HepG2 (cell line): Measurements from ENCODE around the gene TMEM235. TPM values are rescaled to one million over a fixed set of nuclear protein-coding genes. Genes with fewer than 3 reads are reported as not detected.

Experiments
- CTCF ChIP-seq: sonication (generic); formaldehyde crosslinking; IDR thresholded peaks from 2 replicates; pipeline ENCODE4 v1.5.0; 2020; ENCODE audit warnings: mild to moderate bottlenecking, missing genetic modification reagents, moderate library complexity
- HDAC6 ChIP-seq: fragments of 200-600 bp; sonication (generic); IDR thresholded peaks from 2 replicates; pipeline ENCODE4 v1.7.0; 2017; ENCODE audit warnings: mild to moderate bottlenecking, antibody characterized with exemption, low read length, low read depth
- HMGXB4 ChIP-seq, 2 experiments: sonication (generic) in 1 of 2; formaldehyde crosslinking in 1 of 2; IDR thresholded peaks; 2 replicates each; pipeline versions ENCODE4 v1.4.0 to v1.6.1; 2018 to 2020; ENCODE audit warnings: missing genetic modification reagents in 2 of 2, borderline replicate concordance in 1 of 2, low read depth in 1 of 2, mild to moderate bottlenecking in 1 of 2, missing biosample characterization in 1 of 2
- LBX2 ChIP-seq: sonication (generic); formaldehyde crosslinking; IDR thresholded peaks from 2 replicates; pipeline ENCODE4 v1.5.0; 2020; ENCODE audit warnings: missing genetic modification reagents, mild to moderate bottlenecking, borderline replicate concordance
- NONO ChIP-seq, 2 experiments: fragments of 450-650 bp in 1 of 2; sonication (generic) in 1 of 2; formaldehyde crosslinking in 1 of 2; IDR thresholded peaks in 1 of 2; conservative IDR thresholded peaks in 1 of 2; 2 replicates each; pipeline versions ENCODE4 v1.6.1 to v1.8.0; 2017 to 2022; ENCODE audit warnings: mild to moderate bottlenecking in 1 of 2, missing genetic modification reagents in 1 of 2, moderate library complexity in 1 of 2
- RAD21 ChIP-seq: fragments of 450-650 bp; formaldehyde crosslinking; IDR thresholded peaks from 2 replicates; pipeline ENCODE4 v1.5.0; 2020; ENCODE audit warnings: mild to moderate bottlenecking
- SRSF1 ChIP-seq: fragments of 200-400 bp; formaldehyde crosslinking; optimal IDR thresholded peaks from 2 replicates; pipeline ENCODE3; 2017; ENCODE audit warnings: mild to moderate bottlenecking, low read depth, low read length, moderate library complexity
- ZNF501 ChIP-seq: sonication (generic); formaldehyde crosslinking; IDR thresholded peaks from 2 replicates; pipeline ENCODE4 v1.5.1; 2020; ENCODE audit warnings: mild to moderate bottlenecking, moderate library complexity, missing genetic modification reagents
- ZNF547 ChIP-seq: sonication (generic); formaldehyde crosslinking; IDR thresholded peaks from 2 replicates; pipeline ENCODE4 v1.5.1; 2020; ENCODE audit warnings: mild to moderate bottlenecking, missing genetic modification reagents
- ZNF550 ChIP-seq: sonication (generic); formaldehyde crosslinking; IDR thresholded peaks from 2 replicates; pipeline ENCODE4 v1.4.0; 2020; ENCODE audit warnings: mild to moderate bottlenecking, missing genetic modification reagents, borderline replicate concordance
- ZNF780A ChIP-seq: sonication (generic); formaldehyde crosslinking; IDR thresholded peaks from 2 replicates; pipeline ENCODE4 v1.8.0; 2022; ENCODE audit warnings: mild to moderate bottlenecking, missing genetic modification reagents, moderate library complexity
- polyA plus RNA-seq, 8 experiments: library from polyadenylated mRNA; depleted of rRNA in 3 of 8; stranded (reverse) in 7 of 8; unstranded in 1 of 8; fragments of >200 nt; fragmentation: Illumina TruSeq in 4 of 8; extraction: Trizol in 4 of 8; gene quantifications; 2 replicates each; pipeline versions ENCODE4 v1.2.1 to v1.2.3, GENCODE V29; 2011 to 2016; ENCODE audit warnings: low read depth in 4 of 8, missing spikeins in 1 of 8, mixed read lengths in 1 of 8; ENCODE audit not compliant: insufficient read depth in 1 of 8
- total RNA-seq, 5 experiments: library from RNA; depleted of rRNA; stranded (reverse); fragments of >200 nt; fragmentation: Illumina TruSeq; extraction: Trizol; gene quantifications; 2 replicates each; pipeline ENCODE4 v1.2.3, GENCODE V29; 2016; ENCODE audit warnings: low read depth in 1 of 5
- TF ChIP-seq, protein P1 (sequence below): sonication (generic); formaldehyde crosslinking; IDR thresholded peaks from 2 replicates; pipeline ENCODE4 v1.4.0; 2020; ENCODE audit warnings: low read depth, mild to moderate bottlenecking, missing genetic modification reagents
- TF ChIP-seq, protein P2 (sequence below): IDR thresholded peaks from 2 replicates; pipeline ENCODE4 v1.6.1; 2018; ENCODE audit warnings: missing genetic modification reagents, mild to moderate bottlenecking, missing compliant biosample characterization
- TF ChIP-seq, protein P3 (sequence below), 2 experiments: sonication (generic) in 1 of 2; formaldehyde crosslinking in 1 of 2; IDR thresholded peaks; 2 replicates each; pipeline versions ENCODE4 v1.6.1 to v1.9.0; 2014 to 2022; ENCODE audit warnings: antibody characterized with exemption in 1 of 2, borderline replicate concordance in 1 of 2, inconsistent platforms in 1 of 2, low read depth in 1 of 2, missing genetic modification reagents in 1 of 2

Gene TMEM235
- total and polyA plus RNA-seq, 2 of the 13 experiments (the other 11 are each of a cell fraction or from before 2014, with no cell fraction given) = not detected

DNA sequence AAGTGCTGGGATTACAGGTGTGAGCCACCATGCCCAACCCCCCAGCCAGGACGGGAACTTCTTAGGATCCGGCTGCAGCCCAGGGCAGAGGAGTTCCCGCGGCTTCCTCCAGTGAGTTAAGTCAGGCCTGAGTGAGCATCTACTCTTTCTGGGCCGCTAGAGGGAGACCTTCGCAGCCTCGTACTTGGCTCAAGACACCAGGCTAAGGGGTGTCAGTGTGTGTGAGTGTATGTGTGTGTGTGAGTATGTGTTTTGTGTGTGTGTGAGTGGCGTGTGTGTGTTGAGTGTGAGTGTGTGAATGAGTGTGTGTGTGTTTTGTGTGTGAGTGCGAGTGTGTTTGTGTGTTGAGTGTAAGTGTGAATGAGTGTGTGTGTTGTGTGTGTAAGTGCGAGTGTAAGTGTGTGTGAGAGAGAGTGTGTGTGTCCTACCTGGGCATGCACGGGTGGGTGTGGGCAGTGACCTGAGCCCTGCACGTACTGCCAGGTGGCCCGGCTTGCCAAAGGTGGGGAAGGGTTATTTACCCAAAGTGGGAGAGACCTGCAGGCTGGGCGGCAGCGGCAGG, 58.5 kb downstream of the TMEM235 start (continued):
- peak; percentile 32 to 70; a peak in 3 of 4 replicates for TF ChIP-seq HMGXB4 (CRISPR knock-in tag; IDR thresholded peaks at IDR 0.05; ENCODE audit: borderline replicate concordance in 1 of 2, low read depth in 1 of 2)
- no peak for TF ChIP-seq LBX2 (CRISPR knock-in tag)
- TF ChIP-seq ZNF550 (CRISPR knock-in tag) = no peak
- TF ChIP-seq HDAC6 = no peak
- no peak for TF ChIP-seq SRSF1
- TF ChIP-seq CTCF = peak; percentile 95
- peak; percentile 25; the same call in 1 of the 2 replicates for TF ChIP-seq ZNF501
- 0 out of 2 replicates have a peak, but pooled peaks have one; percentile 25 for TF ChIP-seq NONO (IDR thresholded peaks at IDR 0.05)
- peak; percentile 61; the same call in 1 of the 2 replicates for TF ChIP-seq NONO (CRISPR knock-in tag; conservative IDR thresholded peaks at IDR 0.05)
- TF ChIP-seq, protein P1, sequence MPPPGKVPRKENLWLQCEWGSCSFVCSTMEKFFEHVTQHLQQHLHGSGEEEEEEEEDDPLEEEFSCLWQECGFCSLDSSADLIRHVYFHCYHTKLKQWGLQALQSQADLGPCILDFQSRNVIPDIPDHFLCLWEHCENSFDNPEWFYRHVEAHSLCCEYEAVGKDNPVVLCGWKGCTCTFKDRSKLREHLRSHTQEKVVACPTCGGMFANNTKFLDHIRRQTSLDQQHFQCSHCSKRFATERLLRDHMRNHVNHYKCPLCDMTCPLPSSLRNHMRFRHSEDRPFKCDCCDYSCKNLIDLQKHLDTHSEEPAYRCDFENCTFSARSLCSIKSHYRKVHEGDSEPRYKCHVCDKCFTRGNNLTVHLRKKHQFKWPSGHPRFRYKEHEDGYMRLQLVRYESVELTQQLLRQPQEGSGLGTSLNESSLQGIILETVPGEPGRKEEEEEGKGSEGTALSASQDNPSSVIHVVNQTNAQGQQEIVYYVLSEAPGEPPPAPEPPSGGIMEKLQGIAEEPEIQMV = 0 out of 2 replicates have a peak, but pooled peaks have one; percentile 47
- TF ChIP-seq, protein P2, sequence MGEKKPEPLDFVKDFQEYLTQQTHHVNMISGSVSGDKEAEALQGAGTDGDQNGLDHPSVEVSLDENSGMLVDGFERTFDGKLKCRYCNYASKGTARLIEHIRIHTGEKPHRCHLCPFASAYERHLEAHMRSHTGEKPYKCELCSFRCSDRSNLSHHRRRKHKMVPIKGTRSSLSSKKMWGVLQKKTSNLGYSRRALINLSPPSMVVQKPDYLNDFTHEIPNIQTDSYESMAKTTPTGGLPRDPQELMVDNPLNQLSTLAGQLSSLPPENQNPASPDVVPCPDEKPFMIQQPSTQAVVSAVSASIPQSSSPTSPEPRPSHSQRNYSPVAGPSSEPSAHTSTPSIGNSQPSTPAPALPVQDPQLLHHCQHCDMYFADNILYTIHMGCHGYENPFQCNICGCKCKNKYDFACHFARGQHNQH (CRISPR knock-in tag) = no peak; the same call in 1 of the 2 replicates
- TF ChIP-seq, protein P3, sequence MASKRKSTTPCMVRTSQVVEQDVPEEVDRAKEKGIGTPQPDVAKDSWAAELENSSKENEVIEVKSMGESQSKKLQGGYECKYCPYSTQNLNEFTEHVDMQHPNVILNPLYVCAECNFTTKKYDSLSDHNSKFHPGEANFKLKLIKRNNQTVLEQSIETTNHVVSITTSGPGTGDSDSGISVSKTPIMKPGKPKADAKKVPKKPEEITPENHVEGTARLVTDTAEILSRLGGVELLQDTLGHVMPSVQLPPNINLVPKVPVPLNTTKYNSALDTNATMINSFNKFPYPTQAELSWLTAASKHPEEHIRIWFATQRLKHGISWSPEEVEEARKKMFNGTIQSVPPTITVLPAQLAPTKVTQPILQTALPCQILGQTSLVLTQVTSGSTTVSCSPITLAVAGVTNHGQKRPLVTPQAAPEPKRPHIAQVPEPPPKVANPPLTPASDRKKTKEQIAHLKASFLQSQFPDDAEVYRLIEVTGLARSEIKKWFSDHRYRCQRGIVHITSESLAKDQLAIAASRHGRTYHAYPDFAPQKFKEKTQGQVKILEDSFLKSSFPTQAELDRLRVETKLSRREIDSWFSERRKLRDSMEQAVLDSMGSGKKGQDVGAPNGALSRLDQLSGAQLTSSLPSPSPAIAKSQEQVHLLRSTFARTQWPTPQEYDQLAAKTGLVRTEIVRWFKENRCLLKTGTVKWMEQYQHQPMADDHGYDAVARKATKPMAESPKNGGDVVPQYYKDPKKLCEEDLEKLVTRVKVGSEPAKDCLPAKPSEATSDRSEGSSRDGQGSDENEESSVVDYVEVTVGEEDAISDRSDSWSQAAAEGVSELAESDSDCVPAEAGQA (IDR thresholded peaks at IDR 0.05; ENCODE audit: low read depth) = no peak
- TF ChIP-seq, protein P3 (CRISPR knock-in tag; IDR thresholded peaks at IDR 0.05; ENCODE audit: borderline replicate concordance) = no peak
- TF ChIP-seq ZNF547 (CRISPR knock-in tag) = no peak
- no peak for TF ChIP-seq ZNF780A (CRISPR knock-in tag)
- peak; percentile 64; the same call in 1 of the 2 replicates for TF ChIP-seq RAD21
